Stimulated activated naive CD8-positive, alpha-beta T cell treated with anti-CD3 and anti-CD28 coated beads, Interleukin-15, amount 100 ng/mL, for 72 hours (primary cell): ENCODE measurements around the gene AUTS2.

ENCODE experiments used
- ATAC-seq: fragments of 150-1000 bp; cut with Tn5 transposase; 2 replicates; pipeline ENCODE4 v1.10.0; 2021; ENCODE audit warnings: mild to moderate bottlenecking, moderate library complexity
- DNase-seq, 2 donors: peaks; one replicate each; pipeline ENCODE4 v3.0.0; 2021 to 2022
- H3K27ac Mint-ChIP-seq, 2 donors: one replicate each; pipeline ENCODE4 v1.8.0; 2022; ENCODE audit warnings: mild to moderate bottlenecking in 2 of 2, mixed read lengths in 2 of 2, moderate library complexity in 2 of 2
- H3K27me3 Mint-ChIP-seq: one replicate; pipeline ENCODE4 v1.8.0; 2022; ENCODE audit warnings: mixed read lengths
- H3K4me1 Mint-ChIP-seq: one replicate; pipeline ENCODE4 v1.8.0; 2022; ENCODE audit warnings: mild to moderate bottlenecking, mixed read lengths
- H3K4me3 Mint-ChIP-seq, 2 donors: one replicate each; pipeline ENCODE4 v1.8.0; 2022; ENCODE audit warnings: mild to moderate bottlenecking in 2 of 2, mixed read lengths in 2 of 2, moderate library complexity in 1 of 2
- H3K9me3 Mint-ChIP-seq, 2 donors: one replicate each; pipeline ENCODE4 v1.8.0; 2022; ENCODE audit warnings: mixed read lengths in 2 of 2

The AUTS2 gene

GRCh38 chr7:70056363-70056762 lies 458.1 kb downstream of the AUTS2 start:
- no peak overlapping the region for H3K27ac Mint-ChIP-seq
- no peaks in the 10 kb centered on the region for H3K9me3 Mint-ChIP-seq
- no peaks in the 10 kb centered on the region for H3K4me1 Mint-ChIP-seq
- no peak overlapping the region for H3K4me3 Mint-ChIP-seq
- no peaks in the 10 kb centered on the region for H3K27me3 Mint-ChIP-seq
- DNase-seq (no peak), ATAC-seq (no peak)

- ATAC-seq: no peak
- no peaks in the 10 kb centered on the region for H3K4me1 Mint-ChIP-seq
- no peak overlapping the region for H3K27ac Mint-ChIP-seq
- H3K4me3 Mint-ChIP-seq: no peak overlapping the region
- no peak for DNase-seq
- H3K27me3 Mint-ChIP-seq: no peaks in the 10 kb centered on the region
- H3K9me3 Mint-ChIP-seq: no peaks in the 10 kb centered on the region
These were observed 462.2 kb downstream of the AUTS2 start for GRCh38 chr7:70060298-70061068.

- Mint-ChIP-seq H3K27ac (no peak overlapping the region), H3K9me3 (no peaks in the 10 kb centered on the region), H3K27me3 (no peaks in the 10 kb centered on the region), H3K4me3 (no peak overlapping the region), H3K4me1 (no peaks in the 10 kb centered on the region)
- no peak for ATAC-seq
- DNase-seq: no peak
These were observed 465.1 kb downstream of the AUTS2 start for GRCh38 chr7:70063371-70063770.

- Mint-ChIP-seq H3K9me3 (no peaks in the 10 kb centered on the region), H3K4me1 (no peaks in the 10 kb centered on the region), H3K27ac (no peak overlapping the region), H3K27me3 (no peaks in the 10 kb centered on the region), H3K4me3 (no peak overlapping the region)
- no peak for DNase-seq
- no peak for ATAC-seq
These were observed 465.7 kb downstream of the AUTS2 start for GRCh38 chr7:70063927-70064326.

- no peaks in the 10 kb centered on the region for H3K27me3 Mint-ChIP-seq
- no peaks in the 10 kb centered on the region for H3K9me3 Mint-ChIP-seq
- no peak for ATAC-seq
- H3K27ac Mint-ChIP-seq: no peak overlapping the region
- H3K4me1 Mint-ChIP-seq: no peaks in the 10 kb centered on the region
- no peak overlapping the region for H3K4me3 Mint-ChIP-seq
- no peak for DNase-seq
These were observed 468.6 kb downstream of the AUTS2 start for GRCh38 chr7:70066844-70067243.

- ATAC-seq (no peak), DNase-seq (no peak)
- no peak overlapping the region for H3K4me3 Mint-ChIP-seq
- H3K9me3 Mint-ChIP-seq: no peaks in the 10 kb centered on the region
- H3K4me1 Mint-ChIP-seq: no peaks in the 10 kb centered on the region
- H3K27me3 Mint-ChIP-seq: no peaks in the 10 kb centered on the region
- H3K27ac Mint-ChIP-seq: no peak overlapping the region
These were observed 470.3 kb downstream of the AUTS2 start for GRCh38 chr7:70068531-70068930.

GRCh38 chr7:70069977-70070376 lies 471.7 kb downstream of the AUTS2 start:
- DNase-seq (no peak), ATAC-seq (no peak)
- Mint-ChIP-seq H3K4me3 (no peak overlapping the region), H3K4me1 (no peaks in the 10 kb centered on the region), H3K27ac (no peak overlapping the region), H3K9me3 (no peaks in the 10 kb centered on the region), H3K27me3 (no peaks in the 10 kb centered on the region)

GRCh38 chr7:70071766-70072165 lies 473.5 kb downstream of the AUTS2 start:
- Mint-ChIP-seq H3K27me3 (no peaks in the 10 kb centered on the region), H3K27ac (no peak overlapping the region), H3K4me3 (no peak overlapping the region), H3K4me1 (no peaks in the 10 kb centered on the region), H3K9me3 (no peaks in the 10 kb centered on the region)
- ATAC-seq: no peak
- DNase-seq: no peak

GRCh38 chr7:70072220-70072619 lies 473.9 kb downstream of the AUTS2 start:
- no peak for DNase-seq

GRCh38 chr7:70076325-70076724 lies 478.1 kb downstream of the AUTS2 start:
- Mint-ChIP-seq H3K27ac (no peak overlapping the region), H3K4me3 (no peak overlapping the region), H3K9me3 (no peaks in the 10 kb centered on the region), H3K27me3 (no peaks in the 10 kb centered on the region), H3K4me1 (no peaks in the 10 kb centered on the region)
- ATAC-seq (no peak), DNase-seq (no peak)

More at GRCh38 chr7:70072220-70072619, 473.9 kb downstream of the AUTS2 start:
- H3K27ac Mint-ChIP-seq: no peak overlapping the region
- no peaks in the 10 kb centered on the region for H3K9me3 Mint-ChIP-seq
- ATAC-seq: no peak
- no peaks in the 10 kb centered on the region for H3K27me3 Mint-ChIP-seq
- no peaks in the 10 kb centered on the region for H3K4me1 Mint-ChIP-seq
- no peak overlapping the region for H3K4me3 Mint-ChIP-seq

- no peak for DNase-seq
- no peak for ATAC-seq
- Mint-ChIP-seq H3K4me1 (no peaks in the 10 kb centered on the region), H3K9me3 (peaks cover 0 to 7% of the 10 kb centered on the region in 2 donors), H3K27me3 (no peaks in the 10 kb centered on the region), H3K27ac (no peak overlapping the region), H3K4me3 (no peak overlapping the region)
These were observed 483.9 kb downstream of the AUTS2 start for GRCh38 chr7:70082099-70082611.

GRCh38 chr7:70091362-70091761 lies 493.1 kb downstream of the AUTS2 start:
- Mint-ChIP-seq H3K4me3 (no peak overlapping the region), H3K27me3 (no peaks in the 10 kb centered on the region), H3K27ac (no peak overlapping the region), H3K4me1 (no peaks in the 10 kb centered on the region), H3K9me3 (no peaks in the 10 kb centered on the region)
- ATAC-seq (no peak), DNase-seq (no peak)

- ATAC-seq (no peak), DNase-seq (no peak)
- H3K27me3 Mint-ChIP-seq: no peaks in the 10 kb centered on the region
- no peak overlapping the region for H3K27ac Mint-ChIP-seq
- H3K9me3 Mint-ChIP-seq: no peaks in the 10 kb centered on the region
- H3K4me1 Mint-ChIP-seq: no peaks in the 10 kb centered on the region
- H3K4me3 Mint-ChIP-seq: no peak overlapping the region
These were observed 494.3 kb downstream of the AUTS2 start for GRCh38 chr7:70092314-70093204.

- H3K27ac Mint-ChIP-seq: no peak overlapping the region
- ATAC-seq: no peak
- DNase-seq: no peak
- no peak overlapping the region for H3K4me3 Mint-ChIP-seq
- no peaks in the 10 kb centered on the region for H3K4me1 Mint-ChIP-seq
- no peaks in the 10 kb centered on the region for H3K27me3 Mint-ChIP-seq
- no peaks in the 10 kb centered on the region for H3K9me3 Mint-ChIP-seq
These were observed 495.1 kb downstream of the AUTS2 start for GRCh38 chr7:70093205-70093904.

- H3K9me3 Mint-ChIP-seq: no peaks in the 10 kb centered on the region
- no peak overlapping the region for H3K27ac Mint-ChIP-seq
- no peak overlapping the region for H3K4me3 Mint-ChIP-seq
- no peaks in the 10 kb centered on the region for H3K4me1 Mint-ChIP-seq
- ATAC-seq (no peak), DNase-seq (no peak)
- H3K27me3 Mint-ChIP-seq: no peaks in the 10 kb centered on the region
These were observed 496.6 kb downstream of the AUTS2 start for GRCh38 chr7:70094831-70095230.

- DNase-seq (no peak), ATAC-seq (no peak)
- Mint-ChIP-seq H3K4me1 (no peaks in the 10 kb centered on the region), H3K9me3 (no peaks in the 10 kb centered on the region), H3K27me3 (no peaks in the 10 kb centered on the region), H3K4me3 (no peak overlapping the region), H3K27ac (no peak overlapping the region)
These were observed 499.4 kb downstream of the AUTS2 start for GRCh38 chr7:70097645-70098044.
